H1 (cell line): ENCODE data around the gene GOLGA8S. TPM values are rescaled to one million over a fixed set of nuclear protein-coding genes. Genes with fewer than 3 reads are reported as not detected.
"Not testable (repeated sequence)": the region's sequence is repeated elsewhere in the genome, so short reads cannot be mapped to it uniquely, and the experiment has no call there.

Experiments
- CTCF ChIA-PET: fragments of 300-600 bp; sonication (Branson Sonifier 250); formaldehyde crosslinking; loops from one replicate; lab custom pipeline; 2021; ENCODE audit not compliant: partially characterized antibody; lab: Charles Lee
- POLR2A ChIA-PET: fragments of 300-600 bp; sonication (Branson Sonifier 250); formaldehyde crosslinking; loops from one replicate; lab custom pipeline; 2021; ENCODE audit warnings: inconsistent platforms; ENCODE audit not compliant: partially characterized antibody; lab: Charles Lee
- DNase-seq, 2 experiments: peaks; one replicate each; pipeline versions ENCODE4 v3.0.0 to v3.0.0-alpha.2; 2010 to 2022; ENCODE audit warnings: low spot score in 2 of 2, low read depth in 1 of 2, mixed read lengths in 1 of 2
- FAIRE-seq: peaks from 2 replicates; lab custom pipeline; 2011; peaks lifted over from hg19 to GRCh38; lab: Jason Lieb, UNC
- H2AFZ ChIP-seq: 2 replicates; pipeline ENCODE4 v1.8.1; 2012; ENCODE audit warnings: low read length, inconsistent platforms
- H2AK5ac ChIP-seq: 2 replicates; pipeline ENCODE4 v1.6.1; 2013; ENCODE audit warnings: low read depth, low read length
- H2BK120ac ChIP-seq: replicated peaks from 2 replicates; pipeline ENCODE3; 2013; ENCODE audit warnings: low read depth, low read length, inconsistent platforms
- H2BK12ac ChIP-seq: 2 replicates; pipeline ENCODE4 v1.6.1; 2013; ENCODE audit warnings: low read depth, low read length
- H2BK15ac ChIP-seq: 2 replicates; pipeline ENCODE4 v1.6.1; 2013; ENCODE audit warnings: low read length
- H2BK20ac ChIP-seq: 2 replicates; pipeline ENCODE4 v1.6.1; 2013; ENCODE audit warnings: low read length
- H2BK5ac ChIP-seq: 2 replicates; pipeline ENCODE4 v1.6.1; 2013; ENCODE audit warnings: low read depth, low read length
- H3K14ac ChIP-seq: 2 replicates; pipeline ENCODE4 v1.6.1; 2013; ENCODE audit warnings: inconsistent platforms; ENCODE audit not compliant: insufficient read length
- H3K18ac ChIP-seq: 2 replicates; pipeline ENCODE4 v1.6.1; 2013; ENCODE audit warnings: low read length; ENCODE audit errors: extremely low read depth
- H3K23ac ChIP-seq: 2 replicates; pipeline ENCODE4 v1.6.1; 2013; ENCODE audit warnings: inconsistent platforms; ENCODE audit not compliant: insufficient read length
- H3K23me2 ChIP-seq: 2 replicates; pipeline ENCODE4 v1.6.1; 2013; ENCODE audit warnings: low read depth, low read length
- H3K27ac ChIP-seq: 2 replicates; pipeline ENCODE4 v1.6.1; 2011; ENCODE audit warnings: low read depth, low read length, inconsistent platforms
- H3K27me3 ChIP-seq, 4 experiments: replicated peaks in 1 of 4; 1 replicate in 1 of 4; 2 replicates in 3 of 4; pipeline versions ENCODE4 v1.6.1 to v1.8.1; 2011 to 2013; ENCODE audit warnings: low read length in 3 of 4, mild to moderate bottlenecking in 3 of 4, inconsistent platforms in 2 of 4, mixed read lengths in 2 of 4, moderate library complexity in 1 of 4; ENCODE audit not compliant: control insufficient read depth in 3 of 4, insufficient read depth in 3 of 4; ENCODE audit errors: extremely low read depth in 1 of 4
- H3K36me3 ChIP-seq, 4 experiments: 2 replicates each; pipeline versions ENCODE4 v1.6.1 to v1.8.1; 2011 to 2013; ENCODE audit warnings: mild to moderate bottlenecking in 4 of 4, low read length in 3 of 4, moderate library complexity in 2 of 4, control low read depth in 1 of 4, inconsistent platforms in 1 of 4; ENCODE audit not compliant: insufficient read depth in 4 of 4, control insufficient read depth in 2 of 4
- H3K4ac ChIP-seq: replicated peaks from 2 replicates; pipeline ENCODE3; 2013; ENCODE audit warnings: low read length, low read depth, mixed read lengths, inconsistent platforms; ENCODE audit not compliant: insufficient read length
- H3K4me1 ChIP-seq, 4 experiments: replicated peaks in 1 of 4; 1 replicate in 1 of 4; 2 replicates in 3 of 4; pipeline versions ENCODE4 v1.6.1 to v1.8.1; 2011 to 2013; ENCODE audit warnings: low read length in 3 of 4, inconsistent platforms in 2 of 4, mixed read lengths in 1 of 4; ENCODE audit not compliant: insufficient read depth in 4 of 4, control insufficient read depth in 3 of 4
- H3K4me2 ChIP-seq, 2 experiments: 2 replicates each; pipeline versions ENCODE4 v1.6.1 to v1.8.1; 2011 to 2013; ENCODE audit warnings: low read depth in 2 of 2, low read length in 2 of 2, control low read depth in 1 of 2, inconsistent platforms in 1 of 2, mild to moderate bottlenecking in 1 of 2; ENCODE audit not compliant: insufficient read depth in 1 of 2
- H3K4me3 ChIP-seq, 4 experiments: fragments of 200-600, 300-600 bp in 1 of 4; sonication (generic), shearing (Covaris generic), sonication (Bioruptor Twin) in 1 of 4; 2 replicates each; pipeline versions ENCODE4 v1.5.1 to v1.8.1; 2011 to 2016; ENCODE audit warnings: low read length in 4 of 4, low read depth in 3 of 4, control low read depth in 2 of 4, inconsistent platforms in 2 of 4, mild to moderate bottlenecking in 2 of 4, mixed read lengths in 1 of 4, moderate library complexity in 1 of 4; ENCODE audit not compliant: insufficient read depth in 2 of 4; ENCODE audit errors: extremely low read depth in 1 of 4
- H3K56ac ChIP-seq: replicated peaks from 2 replicates; pipeline ENCODE3; 2013; ENCODE audit warnings: low read depth, mild to moderate bottlenecking, mixed read lengths, low read length, inconsistent platforms; ENCODE audit not compliant: insufficient read length
- H3K79me1 ChIP-seq: 2 replicates; pipeline ENCODE4 v1.6.1; 2013; ENCODE audit warnings: low read depth, low read length, control low read depth
- H3K79me2 ChIP-seq, 2 experiments: 2 replicates each; pipeline versions ENCODE4 v1.6.1 to v1.8.1; 2012 to 2013; ENCODE audit warnings: low read length in 2 of 2, mild to moderate bottlenecking in 2 of 2, inconsistent platforms in 1 of 2; ENCODE audit not compliant: insufficient read depth in 2 of 2, control insufficient read depth in 1 of 2
- H3K9ac ChIP-seq, 4 experiments: replicated peaks in 1 of 4; 1 replicate in 1 of 4; 2 replicates in 3 of 4; pipeline versions ENCODE4 v1.6.1 to v1.8.1; 2011 to 2013; ENCODE audit warnings: low read depth in 3 of 4, low read length in 3 of 4, control low read depth in 2 of 4, mild to moderate bottlenecking in 2 of 4, moderate library complexity in 2 of 4, inconsistent platforms in 1 of 4; ENCODE audit errors: extremely low read depth in 1 of 4
- H3K9me3 ChIP-seq, 2 experiments: 2 replicates each; pipeline versions ENCODE4 v1.6.1 to v1.8.1; 2012 to 2013; ENCODE audit warnings: mild to moderate bottlenecking in 2 of 2, moderate library complexity in 2 of 2, control low read depth in 1 of 2, inconsistent platforms in 1 of 2, low read depth in 1 of 2, low read length in 1 of 2, mixed read lengths in 1 of 2; ENCODE audit not compliant: insufficient read depth in 2 of 2
- H4K20me1 ChIP-seq, 2 experiments: replicated peaks in 1 of 2; 2 replicates each; pipeline versions ENCODE3 to v1.8.1; 2011 to 2013; ENCODE audit warnings: inconsistent platforms in 2 of 2, low read length in 2 of 2, mild to moderate bottlenecking in 1 of 2; ENCODE audit not compliant: insufficient read depth in 2 of 2, control insufficient read depth in 1 of 2
- H4K5ac ChIP-seq: 2 replicates; pipeline ENCODE4 v1.6.1; 2013; ENCODE audit warnings: low read length, low read depth, mixed read lengths, inconsistent platforms; ENCODE audit not compliant: insufficient read length
- H4K8ac ChIP-seq: 2 replicates; pipeline ENCODE4 v1.8.0; 2013; ENCODE audit warnings: mild to moderate bottlenecking, moderate library complexity, low read length, inconsistent platforms; ENCODE audit not compliant: insufficient read depth; ENCODE audit errors: extremely low read depth
- H4K91ac ChIP-seq: replicated peaks from 2 replicates; pipeline ENCODE3; 2013; ENCODE audit warnings: low read length, mixed read lengths, inconsistent platforms; ENCODE audit not compliant: insufficient read length
- WGBS, 2 experiments: shearing (Covaris generic) in 1 of 2; methylation state at CpG; one replicate each; pipeline versions ENCODE4 v1.1.6 to v1.1.7; 2013 to 2015; ENCODE audit warnings: low lambda C conversion rate in 2 of 2, mixed read lengths in 2 of 2, inconsistent platforms in 1 of 2, low coverage in 1 of 2, missing lambda C conversion rate in 1 of 2; ENCODE audit not compliant: insufficient replicate concordance in 2 of 2, insufficient coverage in 1 of 2, insufficient read length in 1 of 2; ENCODE audit errors: extremely low coverage in 1 of 2, missing lambda C conversion rate in 1 of 2; 5-methylcytosine and 5-hydroxymethylcytosine counted together
- polyA plus RNA-seq, 7 experiments: library from polyadenylated mRNA; depleted of rRNA in 3 of 7; stranded (reverse) in 5 of 7; unstranded in 2 of 7; fragments of >200 nt in 5 of 7; fragments of 200-250 nt in 2 of 7; gene quantifications; 1 replicate in 5 of 7; 2 replicates in 1 of 7; 4 replicates in 1 of 7; pipeline versions ENCODE4 v1.2.1 to v1.2.3, GENCODE V29; 2011 to 2013; ENCODE audit warnings: missing spikeins in 2 of 7, mixed read lengths in 2 of 7
- total RNA-seq: library from RNA; stranded (reverse); fragmentation: NEBNext Ultra II Directional; extraction: Animal tissue kit (Norgen Biotek cat#: 25700); gene quantifications from 2 replicates; pipeline ENCODE4 v1.2.1, GENCODE V29; 2021

Gene GOLGA8S
- total and polyA plus RNA-seq, 2 of the 8 experiments (the other 6 are each of a cell fraction or from before 2014, with no cell fraction given) = 0.05 to 0.17 TPM

DNA sequence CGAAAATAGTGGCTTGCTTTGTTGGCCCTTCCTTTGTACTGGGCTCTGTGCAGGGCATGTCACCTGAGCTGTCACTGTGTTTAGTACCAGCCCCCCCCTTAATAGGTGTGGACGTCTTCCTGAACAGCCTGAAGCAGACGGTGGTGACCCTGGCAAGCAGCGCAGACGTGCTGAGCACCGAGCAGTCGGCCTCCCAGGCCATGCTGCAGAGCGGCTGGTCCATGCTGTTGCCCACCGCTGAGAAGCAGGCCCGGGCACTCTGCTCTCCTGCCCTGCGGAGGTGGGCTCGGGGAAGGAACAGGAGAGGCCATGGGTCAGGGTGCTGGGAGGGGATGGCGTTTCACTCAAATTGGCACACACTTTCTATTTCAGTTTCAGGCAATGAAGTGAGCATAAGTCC lies 43.3 kb upstream of the GOLGA8S start:
- H3K79me1 ChIP-seq, H2BK120ac ChIP-seq, H3K14ac ChIP-seq, H2BK5ac ChIP-seq, H3K27me3 ChIP-seq, H3K56ac ChIP-seq, H3K23ac ChIP-seq, H3K23me2 ChIP-seq, FAIRE-seq, POLR2A ChIA-PET, H3K9me3 ChIP-seq, H3K79me2 ChIP-seq, H4K20me1 ChIP-seq, H2AFZ ChIP-seq, H4K5ac ChIP-seq, H2BK15ac ChIP-seq, H3K9ac ChIP-seq, H3K4me2 ChIP-seq, H3K18ac ChIP-seq, CTCF ChIA-PET, H3K4me3 ChIP-seq, H4K8ac ChIP-seq, H3K27ac ChIP-seq, H4K91ac ChIP-seq, H3K4me1 ChIP-seq, H3K4ac ChIP-seq, DNase-seq, H2BK12ac ChIP-seq, H2BK20ac ChIP-seq, H2AK5ac ChIP-seq: not testable (repeated sequence)
- peaks cover 0 to 13% (median under 1%) of the 10 kb centered on the region in 4 experiments; a peak in 4 of 8 replicates for H3K36me3 ChIP-seq
- 92% methylated on average over 13 of the region's 13 CpGs; no CpG with 5 or more reads in 1 of the 2 experiments for WGBS, 2 experiments

DNA sequence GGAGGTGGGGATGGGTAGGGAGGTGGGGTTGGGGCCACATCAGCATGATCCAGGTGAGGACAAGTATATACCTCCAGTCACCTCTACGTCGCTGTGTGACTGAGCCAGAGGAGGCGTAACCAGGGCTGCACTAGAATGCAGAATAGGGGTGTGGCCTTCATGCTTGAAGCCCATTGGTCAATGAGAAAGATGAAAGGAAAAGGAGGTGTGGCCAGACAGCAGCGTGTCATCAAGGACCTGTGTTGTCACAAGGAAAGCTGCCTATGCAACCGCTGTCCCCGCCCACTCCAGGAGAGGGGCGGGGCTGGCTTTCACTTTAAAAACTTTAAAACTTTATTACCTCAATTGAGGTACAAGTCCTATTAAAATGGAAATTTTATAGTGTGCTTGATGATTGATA lies 20.5 kb upstream of the GOLGA8S start, which contains the start of gene GOLGA6L26:
Gene GOLGA6L26, minus strand, starts transcription at position 101 of the 400 bp plus-strand sequence. Its CDS starts 61 bp downstream, at position 40.
- H3K4me2 ChIP-seq, H3K27me3 ChIP-seq, H2AK5ac ChIP-seq, DNase-seq, H3K18ac ChIP-seq, H4K91ac ChIP-seq, H3K56ac ChIP-seq, H3K9me3 ChIP-seq, H3K23me2 ChIP-seq, H2BK15ac ChIP-seq, CTCF ChIA-PET, H2AFZ ChIP-seq, H4K8ac ChIP-seq, H2BK20ac ChIP-seq, H4K20me1 ChIP-seq, H3K23ac ChIP-seq, H2BK12ac ChIP-seq, H4K5ac ChIP-seq, H3K27ac ChIP-seq, H3K4me3 ChIP-seq, FAIRE-seq, H3K9ac ChIP-seq, H3K79me2 ChIP-seq, H2BK120ac ChIP-seq, H2BK5ac ChIP-seq, H3K14ac ChIP-seq, H3K4ac ChIP-seq, H3K4me1 ChIP-seq, POLR2A ChIA-PET, H3K36me3 ChIP-seq, H3K79me1 ChIP-seq: not testable (repeated sequence)
- no CpG with 5 or more reads among the region's 7 CpGs for WGBS, 2 experiments
